HepG2 (cell line): ENCODE results near the gene CD2. TPM values are rescaled to one million over a fixed set of nuclear protein-coding genes. Genes with fewer than 3 reads are reported as not detected.
A peak's percentile ranks its signal among the peaks of the same experiment; 100 is the strongest.

Experiments used
- ATAC-seq: fragments of 200-7000 bp; cut with Tn5 transposase; 3 replicates; pipeline ENCODE4 v1.9.1; 2020; ENCODE audit warnings: mild to moderate bottlenecking, moderate library complexity
- BruUV-seq: library from RNA; stranded (reverse); fragments of 400-500 nt; replicated peaks from 2 replicates; lab custom pipeline; 2021; lab: Mats Ljungman, UMichigan
- CTCF ChIA-PET: fragments of 300-600 bp; formaldehyde crosslinking; extraction: SDS; loops from one replicate; lab custom pipeline; 2021; ENCODE audit warnings: low total read pairs, inconsistent platforms, low intra/inter-chr PET ratio; lab: Yijun Ruan, JAX
- POLR2A ChIA-PET: fragments of 350-600 bp; sonication (Branson Sonifier 250); formaldehyde crosslinking; loops from one replicate; lab custom pipeline; 2020; ENCODE audit warnings: antibody characterized with exemption, inconsistent platforms; lab: Yijun Ruan, JAX
- DNase-seq: peaks from one replicate; pipeline ENCODE4 v3.0.0-alpha.2; 2015; ENCODE audit warnings: low spot score
- FAIRE-seq: peaks from 3 replicates; lab custom pipeline; 2011; peaks lifted over from hg19 to GRCh38; lab: Jason Lieb, UNC
- H2AFZ ChIP-seq: one replicate; pipeline ENCODE4 v1.6.1; 2011; ENCODE audit warnings: low read length, inconsistent platforms
- H3K27ac ChIP-seq: fragments of 300-600 bp; 3 replicates; pipeline ENCODE4 v1.8.0; 2011; ENCODE audit warnings: mixed run types, mild to moderate bottlenecking, mixed read lengths, low read length, inconsistent platforms; ENCODE audit not compliant: insufficient read depth; ENCODE audit errors: extremely low read length
- H3K27me3 ChIP-seq, 2 experiments: fragments of 200-600 bp in 1 of 2; 2 replicates in 1 of 2; 3 replicates in 1 of 2; pipeline versions ENCODE4 v1.6.0 to v1.8.0; 2011; ENCODE audit warnings: low read length in 2 of 2, mild to moderate bottlenecking in 2 of 2, moderate library complexity in 2 of 2, inconsistent platforms in 1 of 2; ENCODE audit not compliant: insufficient read depth in 2 of 2, control insufficient read depth in 1 of 2
- H3K36me3 ChIP-seq, 2 experiments: fragments of 200-600 bp in 1 of 2; replicated peaks in 1 of 2; 2 replicates in 1 of 2; 3 replicates in 1 of 2; pipeline versions ENCODE4 v1.5.1 to v1.8.0; 2011; ENCODE audit warnings: low read length in 2 of 2, inconsistent platforms in 1 of 2; ENCODE audit not compliant: insufficient read depth in 2 of 2, control insufficient read depth in 1 of 2
- H3K4me1 ChIP-seq: 2 replicates; pipeline ENCODE4 v1.5.1; 2012; ENCODE audit warnings: low read length, inconsistent platforms; ENCODE audit not compliant: insufficient read depth
- H3K4me2 ChIP-seq: 2 replicates; pipeline ENCODE4 v1.6.0; 2011; ENCODE audit warnings: low read depth, low read length, inconsistent platforms
- H3K4me3 ChIP-seq, 3 experiments: fragments of 200-600 bp in 1 of 3; sonication (generic), shearing (Covaris generic) in 1 of 3; replicated peaks in 1 of 3; 2 replicates each; pipeline ENCODE4 v1.5.1; 2011 to 2016; ENCODE audit warnings: low read length in 3 of 3, inconsistent platforms in 2 of 3, low read depth in 2 of 3, mild to moderate bottlenecking in 2 of 3, control low read depth in 1 of 3, mixed read lengths in 1 of 3; ENCODE audit not compliant: insufficient read depth in 1 of 3
- H3K79me2 ChIP-seq: one replicate; pipeline ENCODE4 v1.6.1; 2011; ENCODE audit warnings: low read length, inconsistent platforms; ENCODE audit not compliant: insufficient read depth
- H3K9ac ChIP-seq: 2 replicates; pipeline ENCODE4 v1.6.0; 2011; ENCODE audit warnings: mild to moderate bottlenecking, low read depth, low read length, inconsistent platforms; ENCODE audit not compliant: insufficient read depth
- H3K9me3 ChIP-seq: 2 replicates; pipeline ENCODE4 v1.5.1; 2012; ENCODE audit warnings: mild to moderate bottlenecking, low read length
- H4K20me1 ChIP-seq: 2 replicates; pipeline ENCODE4 v1.6.0; 2011; ENCODE audit warnings: inconsistent platforms, mild to moderate bottlenecking, low read length, moderate library complexity; ENCODE audit not compliant: insufficient read depth
- HIVEP1 ChIP-seq: sonication (generic); formaldehyde crosslinking; IDR thresholded peaks from 2 replicates; pipeline ENCODE4 v1.4.0; 2020; ENCODE audit warnings: mild to moderate bottlenecking, missing genetic modification reagents
- KLF16 ChIP-seq, 2 experiments: sonication (generic) in 1 of 2; formaldehyde crosslinking in 1 of 2; IDR thresholded peaks; 2 replicates each; pipeline versions ENCODE4 v1.6.1 to v1.8.0; 2016 to 2023; ENCODE audit warnings: missing genetic modification reagents in 2 of 2, missing compliant biosample characterization in 1 of 2
- MLXIP ChIP-seq: sonication (generic); formaldehyde crosslinking; IDR thresholded peaks from 2 replicates; pipeline ENCODE4 v1.9.0; 2021; ENCODE audit warnings: missing genetic modification reagents, borderline replicate concordance
- MTA1 ChIP-seq: sonication (generic); formaldehyde crosslinking; IDR thresholded peaks from 2 replicates; pipeline ENCODE4 v1.4.0; 2020; ENCODE audit warnings: missing genetic modification reagents, mild to moderate bottlenecking, borderline replicate concordance
- POLR2G ChIP-seq: fragments of 200-400 bp; formaldehyde crosslinking; IDR thresholded peaks from 2 replicates; pipeline ENCODE4 v1.6.1; 2018; ENCODE audit warnings: mild to moderate bottlenecking, low read depth, low read length, moderate library complexity
- ZBTB46 ChIP-seq: sonication (generic); formaldehyde crosslinking; IDR thresholded peaks from 2 replicates; pipeline ENCODE4 v1.4.0; 2020; ENCODE audit warnings: mild to moderate bottlenecking, missing genetic modification reagents, borderline replicate concordance
- ZNF616 ChIP-seq: sonication (generic); formaldehyde crosslinking; IDR thresholded peaks from 2 replicates; pipeline ENCODE4 v1.5.0; 2020; ENCODE audit warnings: low read depth, mild to moderate bottlenecking, missing genetic modification reagents
- ZNF7 ChIP-seq: IDR thresholded peaks from 2 replicates; pipeline ENCODE4 v1.6.1; 2016; ENCODE audit warnings: missing biosample characterization, missing genetic modification reagents
- ZNF710 ChIP-seq: sonication (generic); formaldehyde crosslinking; IDR thresholded peaks from 2 replicates; pipeline ENCODE4 v1.5.0; 2020; ENCODE audit warnings: mild to moderate bottlenecking, missing genetic modification reagents, borderline replicate concordance
- WGBS: methylation state at CpG from one replicate; pipeline ENCODE4 v1.1.6; 2017; ENCODE audit warnings: low lambda C conversion rate; 5-methylcytosine and 5-hydroxymethylcytosine counted together
- in situ Hi-C: cut with HindIII; loops from 2 replicates; pipeline ENCODE4 v1.10.0; 2017; ENCODE audit warnings: low pct_unique_long_range_greater_than_20kb; ENCODE audit not compliant: extremely low pct_ligation_motif_present
- intact Hi-C: fragments of 100-400 bp; cut with micrococcal nuclease; formaldehyde crosslinking; loops from one replicate; pipeline ENCODE4 v1.10.0; 2022; ENCODE audit not compliant: unreplicated experiment
- polyA plus RNA-seq, 8 experiments: library from polyadenylated mRNA; depleted of rRNA in 3 of 8; stranded (reverse) in 7 of 8; unstranded in 1 of 8; fragments of >200 nt; fragmentation: Illumina TruSeq in 4 of 8; extraction: Trizol in 4 of 8; gene quantifications; 2 replicates each; pipeline versions ENCODE4 v1.2.1 to v1.2.3, GENCODE V29; 2011 to 2016; ENCODE audit warnings: low read depth in 4 of 8, missing spikeins in 1 of 8, mixed read lengths in 1 of 8; ENCODE audit not compliant: insufficient read depth in 1 of 8
- total RNA-seq, 5 experiments: library from RNA; depleted of rRNA; stranded (reverse); fragments of >200 nt; fragmentation: Illumina TruSeq; extraction: Trizol; gene quantifications; 2 replicates each; pipeline ENCODE4 v1.2.3, GENCODE V29; 2016; ENCODE audit warnings: low read depth in 1 of 5

CD2 gene
- total and polyA plus RNA-seq, 2 of the 13 experiments (the other 11 are each of a cell fraction or from before 2014, with no cell fraction given) = not detected

GRCh38 chr1:116708255-116708900 is 45.9 kb upstream of the CD2 start:
- Histone ChIP-seq H3K9me3 (no peaks in the 10 kb centered on the region), H3K4me3 (no peak overlapping the region), H3K36me3 (no peaks in the 10 kb centered on the region), H2AFZ (no peak overlapping the region), H4K20me1 (no peaks in the 10 kb centered on the region), H3K4me2 (no peak overlapping the region), H3K79me2 (no peaks in the 10 kb centered on the region), H3K27me3 (no peaks in the 10 kb centered on the region), H3K27ac (no peak overlapping the region), H3K4me1 (no peaks in the 10 kb centered on the region), H3K9ac (no peak overlapping the region)
- BruUV-seq = no TSS peak
- WGBS = 37% methylated on average over 6 of the region's 6 CpGs
- ChIA-PET POLR2A (no interaction called here), CTCF (no interaction called here)
- in situ Hi-C loops = no loop called here
- TF ChIP-seq MLXIP (CRISPR knock-in tag) (no peak), ZNF7 (CRISPR knock-in tag) (peak; percentile 62)
- ATAC-seq = no peak
- no peak for FAIRE-seq
- intact Hi-C loops = no loop called here
- no peak for DNase-seq

DNA sequence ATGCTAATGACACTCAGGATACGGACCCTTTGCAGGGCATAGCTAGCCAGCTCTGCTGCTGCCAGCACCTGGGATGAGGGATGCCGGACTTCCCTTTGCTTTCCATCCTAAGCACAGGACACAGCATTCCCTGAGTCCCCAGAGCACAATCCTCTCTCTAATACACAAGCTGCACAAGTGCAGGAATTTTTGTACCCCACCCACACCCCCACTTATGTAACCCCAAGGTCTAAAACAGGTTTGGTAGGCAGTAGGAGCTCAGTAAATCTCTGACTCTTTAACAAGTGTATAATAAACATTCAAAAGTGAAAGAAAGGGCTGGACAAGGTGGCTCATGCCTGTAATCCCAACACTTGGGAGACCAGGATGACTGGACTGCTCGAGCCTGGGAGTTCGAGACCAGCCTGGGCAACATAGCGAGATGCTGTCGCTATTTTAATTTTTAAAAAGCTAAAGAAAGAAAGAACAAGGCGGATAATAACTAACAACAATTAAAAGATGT is 44.5 kb upstream of the CD2 start:
- Histone ChIP-seq H3K9me3 (no peaks in the 10 kb centered on the region), H3K4me1 (no peaks in the 10 kb centered on the region), H3K9ac (no peak overlapping the region), H3K4me2 (no peak overlapping the region), H2AFZ (no peak overlapping the region), H3K4me3 (no peak overlapping the region), H4K20me1 (no peaks in the 10 kb centered on the region), H3K36me3 (no peaks in the 10 kb centered on the region), H3K27ac (no peak overlapping the region), H3K27me3 (no peaks in the 10 kb centered on the region), H3K79me2 (no peaks in the 10 kb centered on the region)
- no peak for ATAC-seq
- intact Hi-C loops (no loop called here), in situ Hi-C loops (no loop called here)
- ChIA-PET POLR2A (no interaction called here), CTCF (no interaction called here)
- no peak for DNase-seq
- WGBS = 52% methylated on average over 7 of the region's 7 CpGs
- FAIRE-seq = no peak
- no TSS peak for BruUV-seq
- TF ChIP-seq ZNF616 (CRISPR knock-in tag) (no peak), KLF16 (CRISPR knock-in tag; IDR thresholded peaks at IDR 0.05) (no peak), ZBTB46 (CRISPR knock-in tag) (no peak), MTA1 (CRISPR knock-in tag) (no peak), ZNF710 (CRISPR knock-in tag) (no peak), HIVEP1 (CRISPR knock-in tag) (no peak), POLR2G (no peak)
